A549 (cell line): Measurements from ENCODE around the gene MYMK. TPM values are rescaled to one million over a fixed set of nuclear protein-coding genes. Genes with fewer than 3 reads are reported as not detected.

Source experiments
- ATAC-seq, 2 experiments: fragments of 200-7000 bp in 1 of 2; fragments of >200 bp in 1 of 2; cut with Nextera tagmentation in 1 of 2; cut with Tn5 transposase in 1 of 2; 3 replicates each; pipeline versions ENCODE4 v1.8.0 to v1.9.1; 2018 to 2020; ENCODE audit warnings: mild to moderate bottlenecking in 1 of 2, moderate library complexity in 1 of 2
- CTCF ChIA-PET: fragments of 300-600 bp; sonication (Branson Sonifier 250); formaldehyde crosslinking; extraction: SDS; loops from one replicate; lab custom pipeline; 2021; ENCODE audit warnings: antibody characterized with exemption, inconsistent platforms; lab: Yijun Ruan, JAX
- POLR2A ChIA-PET: fragments of 350-600 bp; formaldehyde crosslinking; extraction: SDS; loops from one replicate; lab custom pipeline; 2021; ENCODE audit warnings: antibody characterized with exemption, inconsistent platforms; lab: Yijun Ruan, JAX
- DNase-seq, 2 experiments: peaks; one replicate each; pipeline versions ENCODE4 v3.0.0 to v3.0.0-alpha.2; 2011 to 2016; ENCODE audit warnings: low read depth in 1 of 2, low spot score in 1 of 2
- FAIRE-seq: peaks from 2 replicates; lab custom pipeline; 2011; peaks lifted over from hg19 to GRCh38; lab: Jason Lieb, UNC
- H3K27ac ChIP-seq, 2 experiments: fragments of >200 bp; sonication (Bioruptor Twin); formaldehyde crosslinking; 3 replicates each; pipeline ENCODE4 v1.5.1; 2016 to 2017
- H3K4me1 ChIP-seq: fragments of >200 bp; sonication (Bioruptor Twin); formaldehyde crosslinking; 3 replicates; pipeline ENCODE4 v1.6.1; 2016
- H3K4me2 ChIP-seq: fragments of >200 bp; sonication (Bioruptor Twin); formaldehyde crosslinking; 3 replicates; pipeline ENCODE4 v1.6.1; 2016
- H3K4me3 ChIP-seq: fragments of >200 bp; sonication (Bioruptor Twin); formaldehyde crosslinking; 3 replicates; pipeline ENCODE4 v1.5.1; 2016
- H3K9me3 ChIP-seq: fragments of >200 bp; sonication (Bioruptor Twin); formaldehyde crosslinking; 3 replicates; pipeline ENCODE4 v1.6.1; 2016
- CHD4 ChIP-seq: fragments of 200-600 bp; sonication (generic); IDR thresholded peaks from 2 replicates; pipeline ENCODE4 v1.6.1; 2016; ENCODE audit warnings: antibody characterized with exemption, mild to moderate bottlenecking, borderline replicate concordance
- EHF ChIP-seq: fragments of 250-450 bp; sonication (Bioruptor Pico); IDR thresholded peaks from 2 replicates; pipeline ENCODE4 v1.5.0; 2020; ENCODE audit warnings: mild to moderate bottlenecking
- EHMT2 ChIP-seq: fragments of 200-600 bp; sonication (generic); IDR thresholded peaks from 2 replicates; pipeline ENCODE4 v1.6.1; 2016; ENCODE audit warnings: antibody characterized with exemption, low read depth, mild to moderate bottlenecking, moderate library complexity
- ESRRA ChIP-seq: fragments of 150-350 bp; IDR thresholded peaks from 2 replicates; pipeline ENCODE4 v1.6.1; 2014; ENCODE audit warnings: mild to moderate bottlenecking, low read length, borderline replicate concordance
- FOXS1 ChIP-seq: fragments of 250-450 bp; sonication (Bioruptor Pico); IDR thresholded peaks from 2 replicates; pipeline ENCODE4 v1.5.0; 2020; ENCODE audit warnings: mild to moderate bottlenecking, moderate library complexity
- GATA3 ChIP-seq: IDR thresholded peaks from 2 replicates; pipeline ENCODE4 v1.6.1; 2012; ENCODE audit warnings: borderline replicate concordance
- HDAC2 ChIP-seq: fragments of 200-600 bp; sonication (generic); IDR thresholded peaks from 2 replicates; pipeline ENCODE4 v1.6.1; 2016
- HMGXB4 ChIP-seq: fragments of 250-450 bp; sonication (Bioruptor Pico); IDR thresholded peaks from 2 replicates; pipeline ENCODE4 v1.5.0; 2021; ENCODE audit warnings: mild to moderate bottlenecking, moderate library complexity, borderline replicate concordance
- HOXA7 ChIP-seq: fragments of 250-450 bp; sonication (Bioruptor Pico); IDR thresholded peaks from 2 replicates; pipeline ENCODE4 v1.5.0; 2020; ENCODE audit warnings: mild to moderate bottlenecking, moderate library complexity
- MAFK ChIP-seq: fragments of 450-650 bp; IDR thresholded peaks from 2 replicates; pipeline ENCODE4 v1.6.1; 2014; ENCODE audit not compliant: partially characterized antibody
- MAZ ChIP-seq: fragments of 150-350 bp; IDR thresholded peaks from 2 replicates; pipeline ENCODE4 v1.6.1; 2014; ENCODE audit warnings: antibody characterized with exemption, low read depth, low read length, borderline replicate concordance
- NFE2L2 ChIP-seq: fragments of 150-350 bp; conservative IDR thresholded peaks from 2 replicates; pipeline ENCODE4 v1.6.1; 2014; ENCODE audit warnings: low read length
- POLR2A ChIP-seq: IDR thresholded peaks from 2 replicates; pipeline ENCODE4 v1.6.1; 2012; ENCODE audit warnings: mild to moderate bottlenecking, low read length
- RARB ChIP-seq: fragments of 250-450 bp; sonication (Bioruptor Pico); IDR thresholded peaks from 2 replicates; pipeline ENCODE4 v1.8.0; 2021; ENCODE audit warnings: mild to moderate bottlenecking, moderate library complexity
- RNF2 ChIP-seq: fragments of 200-600 bp; sonication (generic); IDR thresholded peaks from 2 replicates; pipeline ENCODE4 v1.6.1; 2016; ENCODE audit warnings: low read depth, mild to moderate bottlenecking, antibody characterized with exemption, moderate library complexity, borderline replicate concordance
- SMC3 ChIP-seq: fragments of >200 bp; sonication (Bioruptor Twin); formaldehyde crosslinking; IDR thresholded peaks from 3 replicates; pipeline ENCODE4 v1.6.1; 2018; ENCODE audit warnings: inconsistent platforms
- SREBF2 ChIP-seq: fragments of 450-650 bp; IDR thresholded peaks from 2 replicates; pipeline ENCODE4 v1.6.1; 2014; ENCODE audit warnings: mild to moderate bottlenecking, moderate library complexity
- TFCP2L1 ChIP-seq: fragments of 250-450 bp; sonication (Bioruptor Pico); IDR thresholded peaks from 2 replicates; pipeline ENCODE4 v1.5.0; 2021; ENCODE audit warnings: mild to moderate bottlenecking
- TP53 ChIP-seq: fragments of 250-450 bp; sonication (Bioruptor Pico); IDR thresholded peaks from 2 replicates; pipeline ENCODE4 v1.5.0; 2021; ENCODE audit warnings: mild to moderate bottlenecking, moderate library complexity
- WGBS: methylation state at CpG from one replicate; pipeline ENCODE4 v1.1.6; 2017; ENCODE audit errors: missing lambda C conversion rate; 5-methylcytosine and 5-hydroxymethylcytosine counted together
- polyA plus RNA-seq, 4 experiments: library from polyadenylated mRNA; depleted of rRNA in 3 of 4; stranded (reverse); fragments of >200 nt; fragmentation: RNase III in 1 of 4; extraction: RNeasy Plus Mini Kit Qiagen cat#74134 plus additional on column Dnase treatment in 1 of 4; gene quantifications; 2 replicates in 3 of 4; 3 replicates in 1 of 4; pipeline ENCODE4 v1.2.3, GENCODE V29; 2011 to 2017
- TF ChIP-seq, protein P1 (sequence below): IDR thresholded peaks from 2 replicates; pipeline ENCODE4 v1.6.1; 2012
- TF ChIP-seq, protein P2 (sequence below): fragments of 250-450 bp; sonication (Bioruptor Pico); IDR thresholded peaks from 2 replicates; pipeline ENCODE4 v1.5.0; 2020; ENCODE audit warnings: low read depth, mild to moderate bottlenecking, moderate library complexity
- TF ChIP-seq, protein P3 (sequence below): fragments of >200 bp; sonication (Bioruptor Twin); formaldehyde crosslinking; IDR thresholded peaks from 3 replicates; pipeline ENCODE4 v1.5.1; 2016
- TF ChIP-seq, protein P4 (sequence below): fragments of 150-350 bp; IDR thresholded peaks from 2 replicates; pipeline ENCODE4 v1.6.1; 2014; ENCODE audit warnings: low read depth, mild to moderate bottlenecking, low read length

The MYMK gene
- polyA plus RNA-seq, 2 of the 4 experiments (the other 2 are of a cell fraction), result not detected

DNA sequence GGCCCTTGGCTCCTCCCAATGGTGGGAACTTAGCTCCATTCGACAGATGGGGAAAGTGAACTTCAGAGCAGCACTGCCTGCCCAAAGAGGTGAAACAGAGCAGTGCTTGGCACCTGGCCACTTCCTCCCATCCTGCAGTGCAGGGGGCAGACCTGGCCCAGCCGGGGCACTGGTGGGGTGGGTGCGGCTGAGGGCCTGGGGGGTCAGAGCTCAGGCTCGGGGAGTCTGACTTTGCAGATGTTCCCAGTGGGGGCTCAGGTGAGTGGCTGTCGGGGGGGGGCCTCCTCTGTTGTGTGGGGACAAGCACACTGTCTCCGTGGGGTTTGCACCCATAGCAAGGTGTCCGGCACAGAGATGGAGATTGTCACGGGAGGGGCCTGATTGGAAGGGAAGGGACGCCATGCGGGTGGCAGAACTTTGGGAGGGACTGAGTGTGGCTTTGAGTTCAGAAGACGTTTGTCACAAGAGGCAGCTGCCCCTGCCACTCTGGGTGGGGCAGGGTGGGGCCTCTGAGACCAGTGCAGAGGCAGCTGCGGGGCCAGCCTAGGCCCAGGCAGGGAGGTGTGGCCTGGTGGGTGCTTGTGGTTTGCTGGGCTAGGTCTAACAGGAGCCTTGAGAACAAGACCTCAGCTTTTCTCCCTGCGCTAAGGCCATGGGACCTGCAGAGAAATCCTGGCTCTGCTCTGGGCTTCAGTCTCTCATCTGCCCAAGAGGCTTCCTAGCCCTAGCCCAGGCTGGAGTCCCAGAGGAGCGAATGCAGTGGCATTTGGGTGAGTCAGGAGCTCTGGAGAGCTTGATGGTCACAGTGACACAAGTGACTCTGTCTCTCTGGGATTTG lies 2.5 kb downstream of the MYMK start:
- FAIRE-seq (no peak), DNase-seq (no peak), ATAC-seq (no peak)
- H3K4me2 ChIP-seq, result no peak overlapping the region
- H3K9me3 ChIP-seq, result no peaks in the 10 kb centered on the region
- CTCF ChIA-PET, result interaction anchor here (0.6 to 3.5 kb wide), 5 partner anchors 11 to 352 kb away, joined by 3 to 28 read pairs (median 3); partner anchors contain the start of gene ADAMTSL2
- H3K4me3 ChIP-seq, result no peak overlapping the region
- H3K27ac ChIP-seq, result no peak overlapping the region
- 63% methylated on average over 13 of the region's 14 CpGs for WGBS
- POLR2A ChIA-PET, result no interaction called here
- TF ChIP-seq RNF2, result no peak
- peaks cover 5% of the 10 kb centered on the region; the same call in 1 of the 3 replicates for H3K4me1 ChIP-seq

GRCh38 chr9:133521122-133522072 lies 3.4 kb downstream of the MYMK start:
- CTCF ChIA-PET, result interaction anchor here (0.6 to 3.5 kb wide), 3 partner anchors 12 to 40 kb away, joined by 3 to 28 read pairs (median 3); partner anchors contain the start of gene ADAMTSL2
- WGBS, result 69% methylated on average over 21 of the region's 21 CpGs
- TF ChIP-seq, protein P1, sequence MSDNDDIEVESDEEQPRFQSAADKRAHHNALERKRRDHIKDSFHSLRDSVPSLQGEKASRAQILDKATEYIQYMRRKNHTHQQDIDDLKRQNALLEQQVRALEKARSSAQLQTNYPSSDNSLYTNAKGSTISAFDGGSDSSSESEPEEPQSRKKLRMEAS, result no peak
- TF ChIP-seq NFE2L2 (no peak), MAFK (no peak), MAZ (no peak), EHMT2 (no peak), EHF (CRISPR knock-in tag) (no peak), HOXA7 (CRISPR knock-in tag) (no peak)

GRCh38 chr9:133520121-133520835 lies 4.5 kb downstream of the MYMK start:
- H3K27ac ChIP-seq, result no peak overlapping the region
- POLR2A ChIA-PET, result interaction anchor here (0.5 kb wide), 1 partner anchor 41 kb away, joined by 3 read pairs; the partner anchor contains the start of gene SLC2A6
- H3K4me3 ChIP-seq, result no peak overlapping the region
- CTCF ChIA-PET, result interaction anchor here (1.8 kb wide), 1 partner anchor 13 kb away, joined by 6 read pairs; no protein-coding TSS in a partner anchor
- H3K9me3 ChIP-seq, result no peaks in the 10 kb centered on the region
- FAIRE-seq (no peak), DNase-seq (no peak), ATAC-seq (no peak)
- H3K4me1 ChIP-seq, result no peaks in the 10 kb centered on the region
- H3K4me2 ChIP-seq, result no peak overlapping the region
- WGBS, result 53% methylated on average over 22 of the region's 24 CpGs
- TF ChIP-seq SREBF2, result no peak
- TF ChIP-seq HMGXB4 (CRISPR knock-in tag), result no peak
- no peak for TF ChIP-seq FOXS1 (CRISPR knock-in tag)
- TF ChIP-seq TP53 (CRISPR knock-in tag), result no peak
- TF ChIP-seq TFCP2L1 (CRISPR knock-in tag), result no peak
- TF ChIP-seq HDAC2, result no peak
- TF ChIP-seq GATA3, result no peak
- TF ChIP-seq, protein P2, sequence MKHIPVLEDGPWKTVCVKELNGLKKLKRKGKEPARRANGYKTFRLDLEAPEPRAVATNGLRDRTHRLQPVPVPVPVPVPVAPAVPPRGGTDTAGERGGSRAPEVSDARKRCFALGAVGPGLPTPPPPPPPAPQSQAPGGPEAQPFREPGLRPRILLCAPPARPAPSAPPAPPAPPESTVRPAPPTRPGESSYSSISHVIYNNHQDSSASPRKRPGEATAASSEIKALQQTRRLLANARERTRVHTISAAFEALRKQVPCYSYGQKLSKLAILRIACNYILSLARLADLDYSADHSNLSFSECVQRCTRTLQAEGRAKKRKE (CRISPR knock-in tag), result no peak
- TF ChIP-seq ESRRA, result no peak
- TF ChIP-seq RARB (CRISPR knock-in tag), result no peak
- TF ChIP-seq, protein P3, sequence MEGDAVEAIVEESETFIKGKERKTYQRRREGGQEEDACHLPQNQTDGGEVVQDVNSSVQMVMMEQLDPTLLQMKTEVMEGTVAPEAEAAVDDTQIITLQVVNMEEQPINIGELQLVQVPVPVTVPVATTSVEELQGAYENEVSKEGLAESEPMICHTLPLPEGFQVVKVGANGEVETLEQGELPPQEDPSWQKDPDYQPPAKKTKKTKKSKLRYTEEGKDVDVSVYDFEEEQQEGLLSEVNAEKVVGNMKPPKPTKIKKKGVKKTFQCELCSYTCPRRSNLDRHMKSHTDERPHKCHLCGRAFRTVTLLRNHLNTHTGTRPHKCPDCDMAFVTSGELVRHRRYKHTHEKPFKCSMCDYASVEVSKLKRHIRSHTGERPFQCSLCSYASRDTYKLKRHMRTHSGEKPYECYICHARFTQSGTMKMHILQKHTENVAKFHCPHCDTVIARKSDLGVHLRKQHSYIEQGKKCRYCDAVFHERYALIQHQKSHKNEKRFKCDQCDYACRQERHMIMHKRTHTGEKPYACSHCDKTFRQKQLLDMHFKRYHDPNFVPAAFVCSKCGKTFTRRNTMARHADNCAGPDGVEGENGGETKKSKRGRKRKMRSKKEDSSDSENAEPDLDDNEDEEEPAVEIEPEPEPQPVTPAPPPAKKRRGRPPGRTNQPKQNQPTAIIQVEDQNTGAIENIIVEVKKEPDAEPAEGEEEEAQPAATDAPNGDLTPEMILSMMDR, result no peak
- no peak for TF ChIP-seq SMC3
- no peak for TF ChIP-seq MAZ
- no peak for TF ChIP-seq POLR2A
- TF ChIP-seq CHD4, result no peak
- TF ChIP-seq, protein P4, sequence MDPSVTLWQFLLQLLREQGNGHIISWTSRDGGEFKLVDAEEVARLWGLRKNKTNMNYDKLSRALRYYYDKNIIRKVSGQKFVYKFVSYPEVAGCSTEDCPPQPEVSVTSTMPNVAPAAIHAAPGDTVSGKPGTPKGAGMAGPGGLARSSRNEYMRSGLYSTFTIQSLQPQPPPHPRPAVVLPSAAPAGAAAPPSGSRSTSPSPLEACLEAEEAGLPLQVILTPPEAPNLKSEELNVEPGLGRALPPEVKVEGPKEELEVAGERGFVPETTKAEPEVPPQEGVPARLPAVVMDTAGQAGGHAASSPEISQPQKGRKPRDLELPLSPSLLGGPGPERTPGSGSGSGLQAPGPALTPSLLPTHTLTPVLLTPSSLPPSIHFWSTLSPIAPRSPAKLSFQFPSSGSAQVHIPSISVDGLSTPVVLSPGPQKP, result no peak

More at GRCh38 chr9:133521122-133522072, 3.4 kb downstream of the MYMK start:
- Histone ChIP-seq H3K4me1 (no peaks in the 10 kb centered on the region; the same call in 2 of the 3 replicates), H3K4me3 (no peak overlapping the region), H3K9me3 (no peaks in the 10 kb centered on the region), H3K27ac (no peak overlapping the region), H3K4me2 (no peak overlapping the region)
- POLR2A ChIA-PET, result no interaction called here
- ATAC-seq (no peak), FAIRE-seq (no peak), DNase-seq (no peak)
